MM.1S (cell line): ENCODE results near the gene HELLS.

Experiments used
- CTCF ChIP-seq: fragments of 300-600 bp; sonication (generic); IDR thresholded peaks from 2 replicates; pipeline ENCODE4 v1.5.1; 2016; ENCODE audit warnings: antibody characterized with exemption, low read length, mixed read lengths
- EZH2phosphoT487 ChIP-seq: fragments of 300-600 bp; sonication (generic); IDR thresholded peaks from 2 replicates; pipeline ENCODE4 v1.6.1; 2018; ENCODE audit warnings: antibody characterized with exemption, low read length

- TF ChIP-seq EZH2phosphoT487 (no peak), CTCF (no peak)
Observed at GRCh38 chr10:94626476-94626875, 80.9 kb downstream of the HELLS start.
